COLO668 (cell line): ENCODE results near the gene CCNL1.
A peak's percentile ranks its signal among the peaks of the same experiment; 100 is the strongest.

ENCODE experiments used
- DNase-seq: peaks from one replicate; lab custom pipeline; 2025; ENCODE audit not compliant: unreplicated experiment; lab: John Stamatoyannopoulos, UW

Gene CCNL1

GRCh38 chr3:157126365-157126764 lies 33.6 kb downstream of the CCNL1 start:
- DNase-seq = no peak

- no peak for DNase-seq
Observed at GRCh38 chr3:157125101-157125500, 34.8 kb downstream of the CCNL1 start.

GRCh38 chr3:157123621-157124020 lies 36.3 kb downstream of the CCNL1 start:
- DNase-seq = no peak

GRCh38 chr3:157122832-157123427 lies 37.0 kb downstream of the CCNL1 start:
- DNase-seq = no peak

- no peak for DNase-seq
Observed at GRCh38 chr3:157122116-157122515, 37.8 kb downstream of the CCNL1 start.

GRCh38 chr3:157121522-157121921 lies 38.4 kb downstream of the CCNL1 start:
- no peak for DNase-seq

- peak; percentile 75 for DNase-seq
Observed at GRCh38 chr3:157120071-157120892, 39.7 kb downstream of the CCNL1 start.

GRCh38 chr3:157119369-157119951 lies 40.5 kb downstream of the CCNL1 start:
- DNase-seq = peak; percentile 7

- no peak for DNase-seq
Observed at GRCh38 chr3:157117875-157118654, 41.9 kb downstream of the CCNL1 start.

GRCh38 chr3:157117206-157117605 lies 42.7 kb downstream of the CCNL1 start:
- DNase-seq = no peak

- no peak for DNase-seq
Observed at GRCh38 chr3:157116017-157116416, 43.9 kb downstream of the CCNL1 start.

GRCh38 chr3:157115069-157116006 lies 44.6 kb downstream of the CCNL1 start:
- DNase-seq = no peak

- no peak for DNase-seq
Observed at GRCh38 chr3:157113832-157114505, 46.0 kb downstream of the CCNL1 start.

GRCh38 chr3:157112536-157112935 lies 47.4 kb downstream of the CCNL1 start:
- DNase-seq = no peak

GRCh38 chr3:157111518-157111917 lies 48.4 kb downstream of the CCNL1 start:
- DNase-seq = no peak

GRCh38 chr3:157110761-157111278 lies 49.1 kb downstream of the CCNL1 start:
- DNase-seq = no peak

- no peak for DNase-seq
Observed at GRCh38 chr3:157109267-157110141, 50.4 kb downstream of the CCNL1 start.

GRCh38 chr3:157107644-157108133 lies 52.3 kb downstream of the CCNL1 start:
- DNase-seq = no peak
